Anterior cingulate cortex (tissue), 58 donors: ENCODE data around the gene SH2D3C.
"Not testable (repeated sequence)": the region's sequence is repeated elsewhere in the genome, so short reads cannot be mapped to it uniquely, and the experiment has no call there.

ENCODE experiments used
- DNase-seq, 58 donors: peaks; one replicate each; lab custom pipeline; 2025; lab: John Stamatoyannopoulos, UW

SH2D3C gene

DNA sequence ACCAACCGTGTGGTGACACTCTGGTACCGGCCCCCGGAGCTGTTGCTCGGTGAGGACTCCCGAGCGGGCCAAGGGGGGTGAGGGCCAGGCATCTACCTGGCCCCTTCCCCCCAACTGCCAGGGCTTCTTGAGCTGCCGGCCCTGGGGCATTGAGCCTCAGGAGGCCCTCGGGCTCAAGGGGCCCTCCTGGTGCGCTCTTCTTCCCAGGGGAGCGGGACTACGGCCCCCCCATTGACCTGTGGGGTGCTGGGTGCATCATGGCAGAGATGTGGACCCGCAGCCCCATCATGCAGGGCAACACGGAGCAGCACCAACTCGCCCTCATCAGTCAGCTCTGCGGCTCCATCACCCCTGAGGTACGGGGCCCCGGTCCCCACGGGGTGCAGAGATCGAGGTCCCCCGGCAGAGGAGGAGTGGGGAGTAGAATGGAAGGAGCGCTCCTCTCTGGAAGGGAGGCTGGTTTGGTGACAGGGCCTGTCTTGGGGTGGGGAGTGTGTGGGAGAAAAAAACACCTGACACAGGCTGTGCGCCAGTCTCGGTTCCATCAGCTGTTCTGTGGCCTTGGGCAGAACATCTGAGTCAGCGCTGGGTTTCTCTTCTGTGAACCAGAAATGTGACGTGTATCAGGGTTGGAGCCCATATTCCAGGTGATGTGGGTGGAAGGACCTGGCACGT, 10.0 kb upstream of the SH2D3C start:
- DNase-seq = peak in 2 of 58 donors; percentile 23 to 36

DNA sequence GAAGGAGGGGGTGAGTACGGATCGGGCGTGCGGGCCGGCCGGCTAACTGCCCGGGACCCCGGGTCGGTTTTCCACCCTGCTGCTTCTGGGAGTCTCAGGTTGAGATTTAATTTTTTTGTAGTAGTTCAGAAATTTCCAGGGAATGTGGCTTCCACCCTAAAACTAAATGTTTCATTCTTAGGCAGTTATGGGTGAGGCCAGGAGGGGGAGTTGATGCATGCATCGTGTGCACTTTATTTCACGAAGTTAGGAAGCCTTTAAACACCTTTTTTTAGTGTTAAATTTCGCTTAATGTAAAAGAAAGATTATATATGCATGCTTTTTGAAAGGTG, 8.3 kb upstream of the SH2D3C start:
- no peak for DNase-seq

DNA sequence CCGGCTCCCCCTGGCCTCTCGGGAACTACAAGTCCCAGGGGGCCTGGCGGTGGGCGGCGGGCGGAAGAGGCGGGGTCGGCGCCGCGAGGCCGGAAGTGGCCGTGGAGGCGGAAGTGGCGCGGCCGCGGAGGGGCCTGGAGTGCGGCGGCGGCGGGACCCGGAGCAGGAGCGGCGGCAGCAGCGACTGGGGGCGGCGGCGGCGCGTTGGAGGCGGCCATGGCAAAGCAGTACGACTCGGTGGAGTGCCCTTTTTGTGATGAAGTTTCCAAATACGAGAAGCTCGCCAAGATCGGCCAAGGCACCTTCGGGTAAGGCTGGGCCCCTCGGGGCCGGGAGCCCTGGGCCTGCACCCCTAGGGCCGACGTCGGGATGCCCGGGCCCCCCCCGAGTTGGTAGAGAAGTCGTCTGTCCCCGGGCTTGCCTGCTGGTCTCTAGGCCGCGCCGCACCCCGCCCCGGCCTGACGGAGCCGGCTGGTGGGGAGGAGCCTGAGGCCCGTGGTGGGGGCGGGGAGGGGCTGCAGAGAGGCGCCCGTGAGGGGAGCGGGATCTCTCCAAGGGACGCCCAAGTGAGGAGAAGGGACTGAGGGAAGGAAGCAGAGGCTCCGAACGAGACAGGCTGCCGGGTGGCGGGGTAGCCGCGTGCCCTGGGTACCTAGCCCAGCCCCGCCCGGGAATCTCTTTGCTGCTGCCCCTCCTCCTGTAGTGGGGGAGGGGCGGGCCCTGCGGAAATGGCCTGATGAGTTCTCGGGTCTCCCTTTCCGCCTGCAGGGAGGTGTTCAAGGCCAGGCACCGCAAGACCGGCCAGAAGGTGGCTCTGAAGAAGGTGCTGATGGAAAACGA, 7.7 kb upstream of the SH2D3C start, which contains the start of gene CDK9:
Gene CDK9 (plus strand): TSS at position 102 of the 840 bp plus-strand sequence. CDS start 115 bp downstream, at position 217.
- peak in 56 of 58 donors; percentile 39 to 90 (median 82) for DNase-seq

DNA sequence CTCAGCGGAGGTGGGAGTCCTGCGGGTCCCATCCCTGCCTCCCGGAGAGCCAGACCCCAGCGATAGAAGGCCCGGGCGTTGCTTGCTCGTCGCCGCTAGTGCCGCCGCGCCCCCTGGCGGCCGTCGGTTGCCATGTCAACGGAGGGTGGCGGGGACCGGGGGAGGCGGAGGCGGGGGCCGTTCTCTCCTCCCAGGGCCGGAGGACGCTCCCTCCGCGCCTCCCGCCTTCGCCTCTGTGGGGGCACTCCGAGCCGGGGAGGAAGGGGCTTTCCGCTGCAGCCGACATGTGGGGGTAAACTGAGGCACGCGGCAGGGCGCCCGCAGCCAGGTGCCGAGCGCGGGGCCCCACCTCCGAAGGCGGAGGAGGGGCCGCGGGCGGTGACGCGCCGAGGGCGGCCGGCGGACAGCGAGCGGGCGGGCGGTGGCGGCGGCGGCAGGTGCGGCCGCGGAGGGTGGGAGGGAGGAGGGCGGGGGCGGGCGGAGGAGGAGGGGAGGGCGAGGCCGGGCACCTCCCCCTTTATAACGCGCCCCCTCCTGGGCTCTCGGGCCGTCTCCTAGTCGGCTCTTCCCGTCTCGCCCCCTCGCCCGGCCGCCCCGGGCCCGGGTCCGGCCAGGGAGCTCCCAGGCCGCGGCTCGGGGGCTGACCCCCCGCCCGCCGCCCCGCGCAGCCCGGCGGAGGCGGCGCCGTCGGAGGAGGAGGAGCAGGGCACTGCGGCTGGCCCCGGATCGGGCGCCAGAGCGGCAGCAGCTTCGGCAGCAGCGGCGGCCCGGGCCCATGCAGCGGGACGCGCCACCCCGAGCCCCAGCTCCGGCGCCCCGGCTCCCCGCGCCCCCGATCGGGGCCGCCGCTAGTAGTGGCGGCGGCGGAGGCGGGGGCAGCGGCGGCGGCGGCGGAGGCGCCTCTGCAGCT, 6.8 kb upstream of the SH2D3C start:
- peak in 56 of 58 donors; percentile 29 to 84 (median 74) for DNase-seq

DNA sequence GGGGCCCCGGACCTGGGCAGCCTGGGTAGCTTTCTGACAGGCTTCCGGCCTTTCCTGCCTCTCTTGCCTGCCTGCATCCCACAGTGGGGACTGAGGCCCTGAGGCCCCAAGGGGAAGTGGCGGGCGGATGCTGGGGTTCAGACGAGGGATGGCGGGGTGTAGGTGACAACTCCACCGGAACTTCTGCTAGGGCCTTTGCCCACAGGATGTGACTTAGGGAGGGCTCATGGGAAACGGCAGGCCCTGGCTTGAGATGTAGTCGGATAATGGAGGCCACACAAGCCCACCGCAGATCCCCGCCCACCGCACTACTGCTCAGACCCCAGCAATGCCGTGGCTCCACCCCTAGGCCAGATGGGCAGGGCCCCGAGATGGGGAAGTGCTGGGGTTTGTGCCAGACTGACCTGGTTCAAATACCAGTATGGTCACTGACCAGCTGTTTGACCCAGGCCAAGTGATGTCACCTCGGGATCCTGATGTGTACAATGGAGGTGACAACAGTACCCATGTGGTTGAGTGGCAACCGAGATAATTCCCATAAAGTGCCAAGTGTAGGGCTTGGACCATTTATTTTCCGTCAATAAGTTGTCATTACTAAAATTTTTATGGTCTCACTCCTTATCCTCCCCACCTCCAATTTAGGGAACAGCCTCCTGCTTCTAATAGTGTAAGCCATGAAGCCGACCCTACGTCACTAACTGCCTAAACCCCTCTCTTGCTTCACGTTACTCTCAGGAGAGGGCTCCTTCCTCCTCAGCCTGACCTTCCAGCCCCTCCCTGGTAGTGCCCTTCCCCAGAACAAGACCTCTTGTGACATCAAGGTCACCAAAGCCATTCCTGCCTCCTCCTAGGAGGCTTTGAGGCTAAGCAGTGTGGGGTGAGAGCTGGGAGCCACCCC, 4.9 kb upstream of the SH2D3C start:
- DNase-seq = peak in 6 of 58 donors; percentile 13 to 32 (median 20)

DNA sequence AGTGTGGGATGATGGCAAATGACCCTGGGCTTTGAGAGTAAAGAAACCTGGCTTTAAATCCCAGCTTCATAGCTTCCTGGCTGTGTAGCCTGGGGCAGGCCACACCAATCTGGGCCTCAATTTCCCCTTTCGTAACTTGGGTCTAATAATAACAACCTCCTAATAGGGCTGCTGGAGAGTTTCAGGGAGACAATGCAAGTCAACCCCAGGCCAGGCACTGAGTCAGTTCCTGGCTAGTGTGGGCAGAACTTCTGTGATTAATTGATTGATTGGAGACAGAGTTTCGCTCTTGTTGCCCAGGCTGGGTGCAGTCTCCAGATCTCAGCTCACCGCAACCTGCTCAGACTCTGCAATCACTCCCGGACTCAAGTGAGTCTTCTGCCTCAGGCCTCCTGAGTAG, 3.3 kb upstream of the SH2D3C start:
- no peak for DNase-seq

DNA sequence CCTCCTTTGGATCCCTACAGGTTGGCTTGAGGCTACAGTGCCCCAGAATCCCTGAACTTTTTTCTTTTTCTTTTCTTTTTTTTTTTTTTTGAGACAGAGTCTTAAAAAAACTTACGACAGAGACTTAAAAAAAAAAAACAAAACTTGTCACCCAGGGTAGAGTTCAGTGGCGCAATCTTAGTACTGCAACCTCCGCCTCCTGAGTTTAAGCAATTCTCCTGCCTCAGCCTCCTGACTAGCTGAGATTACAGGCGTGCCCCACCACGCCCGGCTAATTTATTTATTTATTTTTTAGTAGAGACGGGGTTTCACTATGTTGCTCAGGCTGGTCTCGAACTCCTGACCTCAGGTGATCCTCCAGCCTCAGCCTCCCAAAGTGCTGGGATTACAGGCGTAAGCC, 2.4 kb upstream of the SH2D3C start:
- DNase-seq = not testable (repeated sequence)

DNA sequence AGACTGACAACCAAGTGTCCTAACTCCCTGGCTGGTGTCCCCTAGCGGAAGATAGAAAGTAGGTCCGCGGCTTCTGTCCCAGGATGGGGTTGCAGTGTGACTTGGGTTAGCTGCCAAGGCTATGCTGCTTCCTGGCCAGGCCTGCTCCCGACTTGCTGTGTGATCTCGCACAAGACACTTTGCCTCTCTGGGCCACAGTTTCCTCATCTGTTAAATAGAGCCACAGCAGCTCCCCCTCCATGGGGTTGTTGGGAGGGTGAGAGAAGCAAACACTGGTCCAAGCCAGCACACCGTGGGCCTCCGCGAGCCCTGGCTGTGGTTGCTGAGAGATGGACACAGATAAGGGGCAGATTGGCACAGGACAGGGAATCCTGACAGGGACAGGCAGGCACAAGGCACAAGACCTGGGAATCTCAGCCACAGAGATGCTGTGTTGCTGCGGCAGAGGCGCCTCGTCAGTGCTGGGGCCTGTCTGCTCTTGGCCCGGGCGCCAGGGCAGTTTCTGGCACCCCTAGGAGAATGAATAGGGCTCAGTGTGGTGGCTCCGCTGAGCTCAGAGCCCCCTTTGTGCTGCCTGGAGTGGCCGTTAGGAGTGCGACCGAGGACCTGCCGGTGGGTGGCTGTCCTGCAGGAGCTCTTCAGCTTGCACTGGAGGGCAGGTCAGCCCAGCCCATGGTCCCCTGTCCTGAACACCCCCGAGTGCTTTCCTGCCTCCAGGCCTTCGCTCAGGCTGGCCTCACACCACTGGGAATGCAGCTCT, 1.8 kb upstream of the SH2D3C start:
- DNase-seq = peak in 30 of 58 donors; percentile 18 to 74 (median 44)

DNA sequence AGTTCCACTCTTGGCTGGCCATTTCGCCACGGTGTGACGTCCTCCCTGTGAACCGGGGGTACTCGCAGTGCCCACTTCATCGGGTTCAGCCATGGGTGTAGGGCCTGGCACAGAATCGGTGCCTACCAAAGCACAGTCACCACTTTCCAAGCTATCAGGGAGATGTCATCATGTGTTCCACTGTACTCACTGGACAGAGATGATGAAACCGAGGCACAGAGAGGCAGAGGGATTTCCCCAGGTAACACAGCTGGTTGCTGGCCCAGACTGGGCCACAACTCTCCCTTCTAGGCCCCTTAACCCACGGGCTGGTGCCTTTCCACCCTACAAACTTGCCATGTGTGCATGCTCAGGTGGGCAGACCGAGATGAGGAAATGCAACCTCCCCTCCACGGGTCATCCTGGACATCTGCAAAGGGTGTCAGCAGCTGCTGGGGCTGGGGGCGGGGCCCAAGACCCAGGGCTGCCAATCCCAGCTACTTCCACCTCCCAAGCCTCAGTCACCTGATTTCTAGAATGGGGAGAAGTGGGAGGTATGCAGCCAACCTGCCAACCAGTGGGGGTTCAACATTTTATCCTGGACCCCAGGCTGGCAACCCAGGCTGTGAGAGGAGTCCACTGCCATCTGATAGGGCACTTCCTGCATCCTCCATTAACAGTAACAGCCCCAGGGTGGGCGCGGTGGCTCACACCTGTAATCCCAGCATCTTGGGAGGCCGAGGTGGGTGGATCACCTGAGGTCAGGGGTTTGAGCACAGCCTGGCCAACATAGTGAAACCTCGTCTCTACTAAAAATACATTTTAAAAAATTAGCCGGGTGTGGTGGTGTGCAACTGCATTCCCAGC, 893 bp upstream of the SH2D3C start:
- no peak for DNase-seq

DNA sequence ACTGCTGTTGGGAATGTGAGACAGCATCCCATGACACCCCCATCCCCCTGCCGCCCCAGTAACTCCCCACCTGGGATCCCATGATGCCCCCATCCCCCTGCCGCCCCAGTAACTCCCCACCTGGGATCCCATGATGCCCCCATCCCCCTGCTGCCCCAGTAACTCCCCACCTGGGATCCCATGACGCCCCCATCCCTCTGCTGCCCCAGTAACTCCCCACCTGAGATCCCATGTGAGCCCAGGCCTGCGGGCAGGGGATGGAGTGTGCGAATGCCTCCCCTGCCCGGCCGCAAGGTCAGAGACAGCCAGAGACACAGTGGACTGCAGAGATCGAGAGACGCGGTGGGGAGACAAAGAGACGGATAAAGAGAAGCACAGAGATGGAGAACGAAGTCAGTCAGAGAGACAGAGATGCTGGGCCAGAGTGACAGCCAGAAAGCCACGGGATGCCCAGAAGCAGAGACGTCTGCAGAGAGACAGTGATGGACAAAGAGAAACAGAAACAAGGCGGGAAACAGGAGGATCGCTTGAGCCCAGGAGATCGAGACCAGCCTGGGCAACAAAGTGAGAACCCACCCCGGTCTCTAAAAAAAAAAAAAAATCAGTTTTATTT, 992 bp downstream of the SH2D3C start:
- no peak for DNase-seq

DNA sequence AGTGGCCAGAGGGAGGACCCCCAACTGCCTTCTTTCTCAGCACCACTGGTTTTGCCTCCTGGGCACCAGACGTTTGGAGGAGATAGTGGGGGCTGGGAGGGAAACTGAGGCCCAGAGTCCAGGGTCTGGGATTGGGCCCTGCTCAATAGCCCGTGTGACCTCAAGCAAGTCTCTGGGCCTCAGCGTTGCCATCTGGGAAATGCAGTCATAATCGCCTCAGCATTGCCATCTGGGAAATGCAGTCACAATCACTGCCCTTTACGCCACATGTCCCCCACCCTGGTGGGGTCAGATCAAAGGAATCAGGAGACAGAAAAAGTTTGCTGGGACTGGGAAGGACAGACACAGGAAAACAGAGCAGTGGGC, 1.6 kb downstream of the SH2D3C start:
- DNase-seq = no peak

DNA sequence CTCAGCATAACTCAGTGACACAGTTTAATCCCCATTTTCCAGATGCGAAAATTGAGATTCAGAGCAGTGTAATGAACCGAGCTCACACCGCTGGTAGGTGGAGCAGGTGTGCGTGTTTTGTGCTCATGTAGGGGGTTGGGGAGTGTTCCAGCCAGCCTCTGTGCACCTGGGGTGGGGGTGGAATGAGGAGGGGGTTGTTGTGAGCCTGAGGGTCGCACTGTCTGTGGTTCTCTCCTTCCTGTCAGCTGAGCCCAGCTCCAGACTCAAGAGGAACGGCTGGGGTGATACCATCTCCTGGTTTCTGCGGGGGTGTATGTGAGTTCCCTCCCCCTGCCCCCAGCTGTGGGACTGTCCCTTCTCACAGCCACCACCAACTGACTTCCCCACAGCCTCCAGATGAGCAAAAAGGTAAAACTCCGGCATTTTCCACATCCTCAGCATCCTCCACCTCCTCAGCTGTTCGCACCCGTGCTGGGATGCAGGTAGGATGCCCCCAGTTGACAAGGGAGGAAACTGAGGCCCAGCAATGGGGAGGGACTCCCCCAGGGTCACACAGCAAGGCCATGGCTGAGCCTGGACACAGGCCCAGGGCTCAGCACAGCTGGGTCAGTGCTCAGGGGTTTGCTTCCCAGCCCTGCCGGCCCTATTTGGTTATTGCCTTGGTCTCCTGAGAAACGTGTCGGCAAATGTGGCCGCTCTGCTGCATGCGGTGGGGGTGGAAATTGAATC, 2.1 kb downstream of the SH2D3C start:
- DNase-seq = peak in 15 of 58 donors; percentile 10 to 50 (median 19)

DNA sequence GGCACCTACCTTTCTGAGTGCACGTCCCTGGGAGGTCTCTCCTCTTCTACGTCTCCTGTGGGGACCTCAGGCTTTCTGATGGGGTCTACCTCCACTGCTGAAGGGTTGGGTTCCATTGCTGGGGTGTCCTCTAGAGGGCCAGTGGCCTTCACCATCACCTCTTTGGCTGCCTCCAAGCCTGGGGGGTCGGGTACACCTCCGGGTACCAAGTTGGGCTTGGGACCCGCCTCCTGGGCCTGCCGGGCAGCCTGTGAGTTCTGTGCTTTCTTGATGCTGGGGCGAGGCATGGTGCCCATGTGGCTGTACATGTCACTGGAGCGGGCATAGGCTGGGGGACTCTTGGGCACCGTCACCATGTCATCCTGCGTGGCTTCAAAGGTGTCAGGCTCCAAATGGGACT, 4.5 kb downstream of the SH2D3C start:
- no peak for DNase-seq

DNA sequence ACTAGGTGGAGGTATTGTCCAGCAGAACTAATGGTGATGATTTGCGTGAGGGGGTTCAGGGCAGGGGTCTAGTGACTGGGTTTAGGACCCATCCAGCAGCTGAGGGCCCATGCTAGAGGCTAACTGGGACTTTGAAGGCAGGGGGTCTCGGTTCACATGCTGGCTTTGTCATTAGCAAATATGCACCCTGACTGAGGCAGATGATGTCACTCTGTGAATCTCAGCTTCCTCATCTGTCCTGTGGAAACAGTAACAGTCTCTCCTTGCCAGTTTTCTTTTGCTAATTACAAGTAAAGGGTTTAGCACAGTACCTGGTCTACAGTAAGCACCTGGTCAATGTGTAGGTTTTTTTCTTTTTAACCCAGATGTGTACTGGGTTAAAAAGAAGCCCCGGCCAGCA, 5.2 kb downstream of the SH2D3C start:
- no peak for DNase-seq

DNA sequence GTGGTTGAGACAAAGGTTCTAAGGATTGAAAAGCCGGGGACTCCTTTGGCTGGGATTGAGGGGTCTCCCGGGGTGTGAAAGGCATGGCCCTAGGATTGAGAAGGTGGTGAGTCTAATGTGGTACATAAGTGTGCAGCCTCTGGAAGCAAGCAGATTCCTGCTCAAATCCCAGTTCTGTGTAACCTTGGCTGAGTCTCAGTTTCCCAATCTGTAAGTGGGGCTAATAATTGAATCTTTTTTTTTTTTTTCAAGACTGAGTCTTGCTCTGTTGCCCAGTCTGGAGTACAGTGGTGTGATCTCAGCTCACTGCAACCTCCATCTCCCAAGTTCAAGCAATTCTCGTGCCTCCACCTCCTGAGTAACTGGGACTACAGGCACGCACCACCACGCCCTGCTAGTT, 5.9 kb downstream of the SH2D3C start:
- no peak for DNase-seq

DNA sequence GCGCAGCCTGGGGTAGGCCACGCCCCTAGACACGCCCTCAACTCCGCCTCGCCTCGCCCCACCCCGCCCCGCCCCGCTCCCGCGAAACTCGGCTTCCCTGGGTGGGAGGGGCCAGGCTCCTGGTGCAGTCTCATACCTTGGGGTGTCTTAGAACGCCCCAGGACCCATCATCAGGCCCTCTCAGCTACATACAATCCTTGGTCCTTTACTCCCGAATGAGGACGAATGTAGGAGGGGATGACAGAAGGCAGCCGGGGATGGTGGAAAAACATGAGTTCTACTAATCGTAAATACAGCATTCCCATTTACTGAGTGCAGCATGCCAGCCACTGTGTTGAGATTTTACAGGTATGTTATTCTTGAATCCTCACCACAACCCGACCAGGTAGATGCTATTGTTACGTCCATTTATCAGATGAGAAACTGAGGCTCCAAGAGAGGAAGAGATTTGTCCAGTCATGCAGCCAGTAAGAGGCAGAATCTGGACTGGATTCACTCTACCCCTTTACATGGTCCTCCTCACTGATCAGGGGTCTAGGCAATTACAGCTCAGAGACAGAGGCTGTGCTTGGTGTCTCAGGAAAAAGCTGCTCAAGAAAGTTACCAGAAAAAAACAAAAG, 6.8 kb downstream of the SH2D3C start:
- no peak for DNase-seq
